ENCODE data around the gene CORO2A. TPM values are rescaled to one million over a fixed set of nuclear protein-coding genes. Genes with fewer than 3 reads are reported as not detected.
A peak's percentile ranks its signal among the peaks of the same experiment; 100 is the strongest.

CORO2A gene
- total and polyA plus RNA-seq, 11 donors = 0.09 to 2.2 (median 0.22) TPM

DNA sequence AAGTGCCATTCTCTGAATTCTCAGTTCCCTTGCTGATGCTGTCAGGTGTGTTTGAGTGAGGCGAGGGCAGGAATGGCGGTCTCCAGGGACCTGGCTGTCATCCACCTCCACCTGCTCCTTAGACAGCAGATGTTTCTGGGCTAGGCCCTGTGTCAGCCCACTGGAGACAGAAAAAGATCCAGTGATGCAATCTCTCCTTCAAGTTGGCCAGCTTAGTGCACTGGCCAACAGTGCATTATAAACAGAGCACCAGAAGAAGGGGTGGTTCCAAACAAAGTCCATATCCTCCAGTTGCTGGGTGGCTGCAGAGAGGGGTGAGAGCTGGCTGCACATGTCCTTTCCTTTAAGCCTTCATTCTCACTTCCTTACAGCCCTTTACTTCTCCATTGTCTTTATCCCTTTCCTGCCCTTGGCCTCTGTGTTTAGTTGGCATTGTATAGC lies 109.4 kb downstream of the CORO2A start:
- TF ChIP-seq CTCF (IDR thresholded peaks at IDR 0.05) (no peak), POLR2A (IDR thresholded peaks at IDR 0.05) (no peak)
- ATAC-seq = peak; percentile 21 to 61 (median 48)
- 86 to 99% (median 94%) methylated on average over 2 of the region's 2 CpGs for WGBS, 4 donors

GRCh38 chr9:98081477-98082219 lies 110.8 kb downstream of the CORO2A start:
- Histone ChIP-seq H3K9me3 (no peaks in the 10 kb centered on the region), H3K27ac (no peak overlapping the region), H3K4me3 (no peak overlapping the region), H3K27me3 (no peaks in the 10 kb centered on the region), H3K36me3 (peaks cover 0 to 98% (median 59%) of the 10 kb centered on the region in 9 donors), H3K4me1 (peaks cover 0 to 24% (median 0%) of the 10 kb centered on the region in 12 donors)
- intact Hi-C loops (cut with DNase I) = no loop called here
- DNase-seq (peak in 1 of 5 donors; percentile 32), ATAC-seq (peak in 2 of 4 donors; percentile 31 to 55)
- no peak for TF ChIP-seq POLR2A (IDR thresholded peaks at IDR 0.05)
- TF ChIP-seq CTCF (IDR thresholded peaks at IDR 0.05) = no peak
- 74 to 85% (median 82%) methylated on average over 6 of the region's 6 CpGs for WGBS, 4 donors

More for the DNA sequence above, 109.4 kb downstream of the CORO2A start:
- Histone ChIP-seq H3K27me3 (no peaks in the 10 kb centered on the region), H3K36me3 (peaks cover 0 to 93% (median 50%) of the 10 kb centered on the region in 9 donors), H3K4me1 (peaks cover 0 to 27% (median 4%) of the 10 kb centered on the region in 12 donors), H3K27ac (peak overlapping the region in 1 of 12 donors; percentile 20), H3K4me3 (no peak overlapping the region), H3K9me3 (no peaks in the 10 kb centered on the region)
- intact Hi-C loops (cut with DNase I) = no loop called here
- DNase-seq = no peak

GRCh38 chr9:98080780-98081179 lies 111.7 kb downstream of the CORO2A start:
- intact Hi-C loops (cut with DNase I) = no loop called here
- Histone ChIP-seq H3K4me1 (peaks cover 0 to 29% (median 0%) of the 10 kb centered on the region in 12 donors), H3K27me3 (no peaks in the 10 kb centered on the region), H3K36me3 (peaks cover 0 to 92% (median 59%) of the 10 kb centered on the region in 9 donors), H3K27ac (no peak overlapping the region), H3K9me3 (no peaks in the 10 kb centered on the region), H3K4me3 (no peak overlapping the region)
- TF ChIP-seq CTCF (IDR thresholded peaks at IDR 0.05) = no peak
- TF ChIP-seq POLR2A (IDR thresholded peaks at IDR 0.05) = no peak
- no peak for DNase-seq
- ATAC-seq = no peak
- 94 to 98% (median 95%) methylated on average over 9 to 12 of the region's 12 CpGs for WGBS, 4 donors

- Histone ChIP-seq H3K4me1 (peaks cover 0 to 33% (median 0%) of the 10 kb centered on the region in 12 donors), H3K27me3 (no peaks in the 10 kb centered on the region), H3K27ac (no peak overlapping the region), H3K36me3 (peaks cover 0 to 87% (median 59%) of the 10 kb centered on the region in 9 donors), H3K9me3 (no peaks in the 10 kb centered on the region), H3K4me3 (no peak overlapping the region)
- 98 to 100% (median 100%) methylated on average over 1 of the region's 1 CpG for WGBS, 4 donors
- TF ChIP-seq CTCF (IDR thresholded peaks at IDR 0.05) = no peak
- no peak for TF ChIP-seq POLR2A (IDR thresholded peaks at IDR 0.05)
- ATAC-seq (no peak), DNase-seq (no peak)
- intact Hi-C loops (cut with DNase I) = no loop called here
These were observed 112.1 kb downstream of the CORO2A start for GRCh38 chr9:98080326-98080725.

Measured in heart left ventricle (tissue), 16 donors.